Urothelium cell line (cell line): Measurements from ENCODE around the gene TIAM1.

Source experiments
- DNase-seq: peaks from one replicate; pipeline ENCODE4 v3.0.0; 2011; ENCODE audit warnings: low spot score, mixed read lengths
- FAIRE-seq: peaks from 2 replicates; lab custom pipeline; 2011; peaks lifted over from hg19 to GRCh38; lab: Jason Lieb, UNC

The TIAM1 gene

GRCh38 chr21:31335957-31336738 is 7.9 kb downstream of the TIAM1 start:
- FAIRE-seq, result peak; percentile 89
- peak; percentile 91 for DNase-seq

DNA sequence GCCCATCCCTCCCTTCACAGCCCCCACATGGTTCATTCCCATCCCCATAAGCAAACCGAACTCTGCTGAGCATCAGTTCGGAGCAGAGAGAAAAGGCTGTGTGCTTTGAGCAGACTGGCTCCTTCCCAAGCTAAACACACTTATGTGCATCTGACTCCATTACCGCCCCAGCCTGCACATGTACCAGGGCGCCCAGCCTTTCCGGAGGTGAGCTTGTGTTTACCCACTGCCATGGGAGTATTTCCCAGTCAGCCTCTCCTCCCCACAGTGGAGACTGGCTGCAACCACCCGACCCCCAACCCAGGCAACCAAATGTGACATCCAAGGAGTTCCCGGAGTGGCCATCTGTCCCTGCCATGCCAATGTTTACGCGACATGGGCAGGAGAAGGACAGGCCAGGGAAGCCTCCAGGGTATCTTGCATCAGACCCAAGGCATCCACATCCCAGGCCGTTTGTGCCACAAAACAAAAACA is 9.4 kb downstream of the TIAM1 start:
- FAIRE-seq (peak; percentile 58), DNase-seq (no peak)

GRCh38 chr21:31332525-31332924 is 11.5 kb downstream of the TIAM1 start:
- DNase-seq, result no peak
- no peak for FAIRE-seq

DNA sequence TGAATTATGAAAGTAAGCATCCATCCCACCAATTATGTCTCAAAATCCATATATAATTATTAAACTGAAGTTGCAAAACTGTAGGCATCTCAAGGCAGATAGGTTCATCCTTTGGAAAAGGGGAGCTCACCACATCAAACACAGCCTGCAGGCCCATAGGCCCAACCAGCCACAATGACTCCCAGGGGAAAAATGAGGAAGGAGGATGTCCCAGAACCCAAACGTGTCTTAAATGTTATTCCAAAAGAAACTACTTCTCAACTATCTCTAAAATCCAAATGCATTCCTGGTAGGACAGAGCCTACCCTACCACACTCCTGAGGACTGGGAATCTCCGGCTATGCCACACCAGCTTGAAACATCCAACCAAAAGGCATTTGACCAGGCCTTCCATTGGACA is 12.8 kb downstream of the TIAM1 start:
- no peak for FAIRE-seq
- DNase-seq, result no peak

DNA sequence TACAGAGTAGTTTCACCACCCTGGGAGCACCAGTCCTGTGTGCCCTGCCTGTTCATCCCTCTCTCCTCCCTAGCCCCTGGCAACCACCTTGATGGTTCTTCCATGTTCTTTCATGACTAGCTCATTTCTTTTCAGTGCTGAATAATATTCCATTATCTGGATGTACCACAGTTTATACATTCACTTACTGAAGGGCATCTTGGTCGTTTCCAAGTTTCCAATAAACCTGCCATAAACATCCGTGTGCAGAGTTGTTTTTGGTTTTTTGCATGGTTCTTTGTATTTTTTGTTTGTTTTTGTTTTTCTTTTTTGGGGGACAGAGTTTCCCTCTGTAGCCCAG is 13.9 kb downstream of the TIAM1 start:
- FAIRE-seq (no peak), DNase-seq (no peak)

DNA sequence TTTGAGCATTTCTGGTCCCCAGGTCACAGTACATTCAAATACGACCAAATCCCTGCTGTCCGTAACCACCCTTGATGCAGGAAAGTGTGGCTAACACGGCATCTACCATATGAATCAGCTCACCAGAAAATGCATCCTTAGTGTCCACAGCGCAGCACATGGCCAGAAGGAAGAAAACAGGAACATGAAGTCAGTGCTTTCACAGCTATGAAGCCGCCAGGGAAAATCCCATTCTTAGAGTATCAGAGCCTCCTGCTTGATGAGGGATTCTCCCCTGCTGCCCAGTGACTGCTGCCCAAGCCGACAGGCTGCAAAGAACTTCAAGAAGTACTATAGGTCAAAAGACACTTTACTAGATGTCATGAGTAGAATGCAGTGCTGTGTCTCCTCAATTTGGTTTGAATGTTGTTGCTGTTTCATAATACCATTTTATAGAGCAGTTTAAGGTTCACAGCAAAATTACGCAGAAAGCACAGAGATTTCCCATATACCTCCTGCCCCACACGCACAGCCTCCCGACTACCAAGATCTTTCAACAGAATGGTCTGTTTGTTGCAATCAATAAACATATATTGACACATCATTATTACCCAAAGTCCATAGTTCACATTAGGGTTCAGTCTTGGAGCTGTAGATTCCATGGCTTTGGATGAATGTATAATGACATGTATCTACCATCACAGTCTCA is 14.5 kb downstream of the TIAM1 start:
- no peak for DNase-seq
- peak; percentile 83 for FAIRE-seq

GRCh38 chr21:31326522-31327242 is 17.4 kb downstream of the TIAM1 start:
- no peak for DNase-seq

DNA sequence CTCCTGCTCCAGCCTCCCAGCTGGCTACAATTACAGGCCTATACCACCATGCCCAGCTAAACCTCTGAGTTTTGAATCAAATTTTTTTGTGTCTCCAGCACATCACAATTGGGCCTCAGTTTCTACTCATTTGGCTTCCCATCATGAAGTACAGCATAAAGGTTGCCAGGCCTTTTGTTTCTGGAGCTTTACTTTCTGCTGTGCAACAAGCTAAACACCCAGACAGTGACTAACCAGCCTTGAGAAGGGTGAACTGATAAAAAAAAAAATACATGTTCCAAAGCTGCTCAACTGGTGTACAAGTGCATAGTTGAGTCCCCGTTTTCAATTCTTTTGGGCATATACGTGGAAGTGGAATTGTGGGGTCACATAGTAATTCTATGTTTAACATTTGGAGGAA is 25.1 kb downstream of the TIAM1 start:
- FAIRE-seq (no peak), DNase-seq (no peak)

More at GRCh38 chr21:31326522-31327242, 17.4 kb downstream of the TIAM1 start:
- no peak for FAIRE-seq

GRCh38 chr21:31317688-31318087 is 26.4 kb downstream of the TIAM1 start:
- FAIRE-seq, result no peak
- no peak for DNase-seq

DNA sequence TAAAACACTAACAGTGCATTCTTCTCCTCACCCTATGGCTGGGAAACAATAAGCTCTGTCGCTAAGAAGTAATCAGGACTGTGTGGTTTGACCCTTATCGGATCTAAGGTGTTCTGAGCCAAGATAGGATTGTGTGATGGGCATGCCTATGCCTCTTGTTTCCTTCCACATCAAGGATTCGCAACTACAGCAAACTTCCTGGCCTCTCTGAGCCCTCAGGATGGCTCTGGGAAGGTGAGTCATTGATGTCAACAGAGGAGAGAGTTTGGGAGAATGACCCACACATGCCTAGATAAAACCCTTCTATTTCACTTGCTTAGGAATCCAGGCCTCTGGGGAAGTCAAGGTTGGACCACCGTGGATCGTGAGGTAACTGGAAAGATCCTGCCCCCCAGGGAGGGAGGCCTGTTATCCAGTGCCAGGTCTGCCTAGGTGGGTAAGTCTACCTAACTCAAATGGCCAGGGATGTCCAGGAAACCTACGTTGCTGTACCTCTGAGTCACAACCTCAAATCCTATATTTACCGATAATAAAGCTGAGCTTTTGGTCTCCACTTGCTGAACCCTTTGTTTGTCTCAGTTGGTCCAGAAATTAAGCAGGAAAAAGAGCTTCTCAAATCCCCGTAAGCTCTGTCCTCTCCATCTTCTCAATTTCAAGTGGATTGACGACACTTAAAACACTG is 27.4 kb downstream of the TIAM1 start:
- peak; percentile 73 for DNase-seq

DNA sequence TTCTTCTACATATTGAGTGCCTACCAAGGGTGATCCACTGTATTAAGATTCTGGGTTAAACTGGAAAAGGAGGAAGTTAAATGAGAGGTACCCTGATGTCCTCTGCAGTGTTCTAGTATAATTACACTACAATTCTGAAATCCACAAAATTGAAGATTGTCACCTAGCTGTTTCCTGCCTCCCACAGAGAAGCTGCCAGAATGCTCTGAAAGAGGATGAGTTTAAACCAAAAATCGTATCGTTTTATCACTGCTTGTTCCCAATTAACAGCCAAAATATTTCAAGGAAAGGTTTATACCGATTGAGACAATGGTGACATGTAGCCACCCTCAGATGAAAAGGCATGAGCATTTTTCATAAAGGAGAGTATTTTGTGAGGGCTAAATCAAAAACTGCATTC is 28.0 kb downstream of the TIAM1 start:
- DNase-seq (no peak), FAIRE-seq (no peak)

More for the DNA sequence above, 27.4 kb downstream of the TIAM1 start:
- no peak for FAIRE-seq

GRCh38 chr21:31310750-31311149 is 33.3 kb downstream of the TIAM1 start:
- DNase-seq, result no peak
- peak; percentile 42 for FAIRE-seq

GRCh38 chr21:31308584-31308983 is 35.5 kb downstream of the TIAM1 start:
- FAIRE-seq (peak; percentile 27), DNase-seq (no peak)

GRCh38 chr21:31305888-31306287 is 38.2 kb downstream of the TIAM1 start:
- DNase-seq (no peak), FAIRE-seq (no peak)

- FAIRE-seq (peak; percentile 79), DNase-seq (no peak)
Observed at GRCh38 chr21:31299291-31300147, 44.5 kb downstream of the TIAM1 start.

GRCh38 chr21:31298618-31299269 is 45.3 kb downstream of the TIAM1 start:
- DNase-seq, result no peak
- FAIRE-seq, result peak; percentile 90

DNA sequence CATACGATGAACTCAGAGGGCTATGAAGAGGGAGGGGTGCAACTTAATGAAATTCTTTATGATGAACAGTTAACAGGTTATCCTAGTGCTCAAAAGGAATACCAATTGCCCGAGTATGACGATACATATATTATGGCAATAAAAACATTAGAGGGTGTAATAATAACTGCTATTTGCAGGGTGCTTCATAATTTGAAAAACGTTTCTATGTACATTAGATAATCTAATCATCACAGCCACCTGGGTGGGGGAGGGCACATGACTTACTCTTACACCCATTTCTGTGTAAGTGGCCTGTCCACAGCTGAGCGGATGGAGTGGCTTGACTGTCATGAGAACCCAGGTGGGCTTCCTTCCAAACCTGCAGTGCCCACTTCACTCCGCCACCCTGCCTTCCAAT is 46.3 kb downstream of the TIAM1 start:
- FAIRE-seq, result no peak

GRCh38 chr21:31295676-31296075 is 48.4 kb downstream of the TIAM1 start:
- DNase-seq, result no peak
- no peak for FAIRE-seq

More for the DNA sequence above, 46.3 kb downstream of the TIAM1 start:
- DNase-seq, result no peak

DNA sequence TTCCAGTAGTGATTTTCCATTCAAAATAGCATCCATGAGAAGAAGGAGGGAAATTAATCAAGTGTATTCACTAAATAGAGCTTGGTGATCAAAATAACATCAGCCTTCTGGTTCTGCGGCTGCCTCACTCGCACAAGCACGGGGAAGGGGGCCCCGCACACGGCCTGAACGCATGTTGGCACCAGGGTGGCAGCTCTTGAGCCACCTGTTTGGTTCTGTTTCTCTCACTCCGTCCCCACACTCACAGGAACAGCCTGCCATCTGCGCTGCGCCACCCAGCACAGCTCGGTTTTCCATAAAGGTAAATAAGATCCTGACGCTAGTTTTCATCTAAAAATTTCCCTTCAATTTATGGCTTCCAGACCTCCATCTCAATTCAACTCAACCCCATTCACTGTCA is 49.4 kb downstream of the TIAM1 start:
- FAIRE-seq, result peak; percentile 68
- no peak for DNase-seq

DNA sequence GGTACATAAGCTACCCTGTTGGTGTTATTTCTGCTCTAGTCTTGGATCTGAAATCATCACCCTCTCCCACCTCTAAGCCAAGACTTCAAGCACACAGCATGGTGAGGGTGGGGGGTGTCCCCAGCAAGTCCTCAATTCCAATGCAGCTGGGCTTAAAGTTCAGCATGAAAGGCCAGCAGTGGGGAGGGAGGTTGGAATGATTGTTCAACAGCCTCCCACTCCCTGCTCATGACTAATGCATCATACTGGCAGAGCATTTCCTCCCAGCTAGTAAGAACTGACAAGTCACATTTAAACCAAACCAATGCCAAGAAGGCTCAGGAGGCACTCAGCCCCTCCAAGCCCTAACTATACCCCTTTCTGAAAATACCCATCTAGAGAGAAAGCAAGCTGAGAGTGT is 50.1 kb downstream of the TIAM1 start:
- peak; percentile 99 for FAIRE-seq
- DNase-seq, result peak; percentile 91
